Right renal cortex interstitium (tissue), 3 donors: Measurements from ENCODE around the gene METTL25. TPM values are rescaled to one million over a fixed set of nuclear protein-coding genes. Genes with fewer than 3 reads are reported as not detected.
"Not testable (repeated sequence)": the region's sequence is repeated elsewhere in the genome, so short reads cannot be mapped to it uniquely, and the experiment has no call there.

Source experiments
- DNase-seq, 3 donors: peaks; one replicate each; pipeline ENCODE4 v3.0.0-alpha.2; 2013; ENCODE audit warnings: low read depth in 3 of 3, low spot score in 2 of 3
- polyA plus RNA-seq, 3 donors: library from polyadenylated mRNA; unstranded; fragments of 120-200 nt; gene quantifications; one replicate each; pipeline ENCODE4 v1.2.1, GENCODE V29; 2013; ENCODE audit not compliant: insufficient read length in 3 of 3

Gene METTL25, protein sequence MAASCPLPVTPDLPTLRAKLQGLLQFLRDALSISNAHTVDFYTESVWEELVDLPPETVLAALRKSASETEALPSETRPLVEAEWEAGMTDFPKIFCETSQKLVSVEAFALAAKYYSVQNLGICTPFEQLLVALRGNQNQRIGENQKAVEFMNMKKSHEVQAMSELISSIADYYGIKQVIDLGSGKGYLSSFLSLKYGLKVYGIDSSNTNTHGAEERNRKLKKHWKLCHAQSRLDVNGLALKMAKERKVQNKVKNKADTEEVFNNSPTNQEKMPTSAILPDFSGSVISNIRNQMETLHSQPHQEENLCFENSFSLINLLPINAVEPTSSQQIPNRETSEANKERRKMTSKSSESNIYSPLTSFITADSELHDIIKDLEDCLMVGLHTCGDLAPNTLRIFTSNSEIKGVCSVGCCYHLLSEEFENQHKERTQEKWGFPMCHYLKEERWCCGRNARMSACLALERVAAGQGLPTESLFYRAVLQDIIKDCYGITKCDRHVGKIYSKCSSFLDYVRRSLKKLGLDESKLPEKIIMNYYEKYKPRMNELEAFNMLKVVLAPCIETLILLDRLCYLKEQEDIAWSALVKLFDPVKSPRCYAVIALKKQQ
- 10 to 100 TPM; 15.6 to 19.1 (median 17.3) TPM for polyA plus RNA-seq

DNA sequence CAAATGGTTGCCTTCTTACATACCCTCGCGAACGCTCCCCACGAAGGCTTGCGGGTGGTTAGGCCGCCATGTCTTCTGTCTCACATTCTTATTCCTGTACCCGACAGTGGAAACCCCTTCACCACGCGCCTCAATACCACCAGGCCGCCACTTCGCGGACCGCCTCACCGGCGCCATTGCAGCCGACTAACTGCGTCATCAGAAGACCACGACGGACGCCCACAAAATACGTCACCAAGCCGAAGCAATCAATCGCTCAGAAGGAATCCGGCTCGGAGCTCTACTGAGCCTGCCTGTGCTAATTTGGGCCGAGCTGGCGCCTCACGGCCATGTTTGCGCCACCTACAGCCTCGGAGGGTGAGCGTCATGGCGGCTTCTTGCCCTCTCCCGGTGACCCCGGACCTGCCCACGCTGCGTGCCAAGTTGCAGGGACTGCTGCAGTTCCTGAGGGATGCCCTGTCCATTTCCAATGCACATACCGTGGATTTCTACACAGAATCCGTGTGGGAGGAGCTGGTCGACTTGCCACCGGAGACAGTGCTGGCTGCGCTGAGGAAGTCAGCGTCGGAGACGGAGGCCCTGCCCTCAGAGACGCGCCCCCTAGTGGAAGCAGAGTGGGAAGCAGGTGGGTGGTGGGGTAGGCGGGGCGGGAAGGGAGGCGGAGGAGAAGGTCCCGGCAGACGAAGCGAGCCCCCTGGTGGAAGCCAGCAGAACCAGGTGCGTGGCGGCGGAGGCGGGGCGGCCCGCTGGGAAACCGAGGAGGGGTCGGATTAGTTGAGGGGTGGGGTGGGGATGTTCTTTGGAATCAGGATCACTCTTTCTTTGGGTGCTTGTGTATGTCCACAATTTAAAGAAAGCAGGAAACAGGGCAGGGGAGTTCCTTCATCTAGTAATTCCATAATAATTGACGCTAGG lies at the start of gene METTL25, which contains the start of gene CCDC59:
METTL25 (plus strand) TSS at position 330 of the 915 bp plus-strand sequence; CDS start at position 367, 37 bp downstream.
CCDC59 (minus strand) TSS at position 188 of the 915 bp plus-strand sequence; CDS start at position 177, 11 bp downstream.
- peak; percentile 96 to 97 (median 97) for DNase-seq

DNA sequence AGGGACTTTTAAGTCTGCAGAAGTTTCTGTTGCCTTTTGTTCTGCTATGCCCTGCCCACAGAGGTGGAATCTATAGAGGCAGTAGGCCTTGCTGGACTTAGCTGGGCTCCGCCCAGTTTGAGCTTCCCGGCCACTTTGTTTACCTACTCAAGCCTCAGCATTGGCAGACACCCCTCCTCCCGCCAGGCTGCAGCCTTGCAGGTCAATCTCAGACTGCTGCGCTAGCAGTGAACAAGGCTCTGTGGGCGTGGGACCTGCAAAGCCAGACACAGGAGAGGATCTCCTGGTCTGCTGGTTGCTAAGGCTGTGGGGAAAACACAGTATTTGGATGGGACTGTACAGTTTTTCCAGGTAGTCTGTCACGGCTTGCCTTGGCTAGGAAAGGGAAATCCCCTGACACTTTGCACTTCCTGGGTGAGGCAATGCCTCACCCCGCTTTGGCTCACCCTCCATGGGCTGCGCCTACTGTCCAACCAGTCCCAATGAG lies 43.9 kb upstream of the METTL25 start:
- DNase-seq: no peak

DNA sequence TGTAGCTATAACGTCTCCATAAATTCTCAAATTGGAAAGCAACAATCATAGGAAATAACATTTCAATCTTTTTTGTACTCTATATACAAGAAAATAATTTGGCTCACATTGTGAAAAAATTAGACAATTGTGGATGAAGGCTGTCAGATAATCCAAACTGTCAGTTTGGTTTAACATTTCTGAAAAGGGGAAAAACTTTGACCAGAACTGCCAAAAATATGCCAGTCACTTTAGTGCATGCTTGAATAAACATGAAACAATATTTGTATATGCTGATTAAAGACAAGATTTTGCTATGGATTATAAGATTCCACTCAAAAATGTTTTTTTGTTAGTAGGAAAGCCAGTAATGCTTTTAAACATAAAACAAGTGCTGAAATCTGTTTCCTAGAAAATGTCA lies 39.1 kb upstream of the METTL25 start:
- DNase-seq: no peak

DNA sequence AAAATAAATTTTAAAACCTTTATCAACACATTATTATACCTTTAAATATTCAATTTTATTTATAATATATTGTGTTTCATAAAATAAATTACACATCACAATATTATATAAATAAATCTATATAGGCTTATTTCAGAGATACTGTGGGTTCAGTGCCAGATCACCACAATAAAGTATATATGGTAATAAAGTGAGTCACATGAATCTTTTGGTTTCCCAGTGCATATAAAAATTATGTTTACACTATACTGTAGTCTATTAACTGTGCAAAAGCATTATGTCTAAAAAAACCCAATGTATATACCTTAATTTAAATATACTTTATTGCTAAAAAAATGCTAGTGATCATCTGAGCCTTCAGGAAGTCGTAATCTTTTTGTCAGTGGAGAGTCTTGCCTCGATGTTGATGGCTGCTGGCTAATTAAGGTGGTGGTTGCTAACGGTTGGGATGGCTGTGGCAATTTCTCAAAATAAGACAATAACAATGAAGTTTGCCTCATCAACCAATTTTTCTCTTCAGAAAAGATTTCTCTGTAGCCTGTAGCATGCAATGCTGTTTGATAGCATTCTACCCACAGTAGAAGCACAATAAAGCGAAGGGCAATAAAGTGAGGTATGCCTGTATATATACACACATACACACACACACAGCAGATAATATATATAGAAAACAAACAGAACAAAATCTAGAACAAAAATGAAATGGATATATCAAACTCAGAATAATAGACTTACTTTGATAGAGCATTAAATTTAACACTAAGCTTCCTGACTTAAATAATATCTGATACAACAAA lies 32.6 kb upstream of the METTL25 start:
- DNase-seq: no peak

DNA sequence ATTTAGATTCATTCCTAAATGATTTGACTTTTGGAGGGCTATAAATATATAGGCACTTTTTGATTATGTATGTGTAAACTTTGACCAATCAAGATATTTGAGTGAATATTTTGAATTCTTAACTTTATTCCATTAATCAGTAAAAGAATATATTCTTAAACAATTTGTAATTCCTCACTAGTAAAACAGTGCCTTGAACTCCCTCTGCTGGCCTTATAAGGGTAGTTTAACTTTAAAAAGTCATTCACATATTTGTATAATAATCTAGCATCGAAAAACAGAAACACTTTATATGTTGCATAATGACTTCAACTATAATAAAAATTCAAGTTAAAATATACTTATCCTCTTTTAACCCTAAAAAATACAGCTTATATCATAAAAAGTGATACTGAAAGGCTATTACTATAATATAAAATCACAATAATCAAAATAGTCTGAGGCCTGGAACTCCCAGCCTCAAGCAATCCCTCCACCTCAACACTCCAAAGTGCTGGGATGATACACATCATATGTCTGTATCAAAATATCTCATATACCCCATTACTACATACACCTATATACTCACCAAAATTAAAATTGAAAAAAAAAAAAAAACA lies 31.3 kb upstream of the METTL25 start:
- peak in 1 of 3 donors; percentile 3 for DNase-seq

DNA sequence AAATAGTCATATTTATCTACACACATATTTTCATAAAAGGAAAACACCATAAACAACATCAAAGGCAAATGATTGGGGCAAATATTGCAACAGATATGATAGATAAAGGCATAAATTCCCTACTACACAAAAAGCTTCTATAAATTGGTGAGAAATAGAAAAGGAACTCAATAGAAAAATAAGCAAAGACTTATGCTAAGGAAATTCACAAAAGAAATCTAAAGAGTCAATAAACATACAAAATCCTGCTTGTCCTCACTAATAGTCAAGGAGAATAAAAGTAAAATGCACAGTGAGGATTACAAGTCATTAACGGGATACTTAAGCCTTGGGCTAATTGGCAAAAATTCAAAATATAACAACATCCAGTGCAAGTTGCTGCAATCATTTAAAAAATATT lies 30.5 kb upstream of the METTL25 start:
- no peak for DNase-seq

DNA sequence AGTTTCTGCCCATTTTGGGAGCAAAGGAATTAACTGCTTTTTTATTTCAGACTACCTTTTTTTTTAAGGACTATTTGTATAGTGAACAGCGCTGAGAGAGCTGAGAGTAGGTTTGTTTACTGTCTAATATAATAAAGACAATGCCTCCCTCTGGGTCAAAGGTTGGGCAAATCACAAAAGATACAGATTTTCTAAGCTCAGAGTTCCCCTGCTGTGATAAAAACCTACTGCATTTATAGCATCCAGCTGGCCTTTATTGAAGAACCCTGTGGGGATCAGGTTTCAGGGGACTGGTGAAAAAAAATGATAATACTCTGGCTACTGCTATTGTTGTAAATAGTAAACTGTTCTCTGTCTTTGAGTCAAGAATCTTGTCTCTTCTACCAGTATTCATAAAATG lies 28.8 kb upstream of the METTL25 start:
- no peak for DNase-seq

DNA sequence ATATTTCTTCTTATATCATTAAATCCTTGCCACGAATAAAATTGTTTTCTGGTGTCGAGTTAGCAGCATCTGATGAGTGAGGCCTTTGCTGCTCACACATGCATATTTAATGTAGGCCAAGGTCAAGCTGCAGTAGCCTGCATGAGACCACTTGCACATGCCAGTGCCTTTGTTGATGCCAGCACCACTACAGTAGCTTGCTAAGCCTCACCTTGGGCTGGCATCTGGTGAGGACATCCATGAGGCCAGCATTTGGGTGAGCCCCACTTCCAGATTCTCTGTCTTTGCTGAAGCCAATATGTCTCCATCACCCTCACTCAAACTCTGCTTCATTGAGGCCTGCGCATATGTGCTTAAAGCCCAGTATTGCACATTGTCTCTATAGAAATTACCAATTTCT lies 8.2 kb upstream of the METTL25 start:
- DNase-seq: no peak

DNA sequence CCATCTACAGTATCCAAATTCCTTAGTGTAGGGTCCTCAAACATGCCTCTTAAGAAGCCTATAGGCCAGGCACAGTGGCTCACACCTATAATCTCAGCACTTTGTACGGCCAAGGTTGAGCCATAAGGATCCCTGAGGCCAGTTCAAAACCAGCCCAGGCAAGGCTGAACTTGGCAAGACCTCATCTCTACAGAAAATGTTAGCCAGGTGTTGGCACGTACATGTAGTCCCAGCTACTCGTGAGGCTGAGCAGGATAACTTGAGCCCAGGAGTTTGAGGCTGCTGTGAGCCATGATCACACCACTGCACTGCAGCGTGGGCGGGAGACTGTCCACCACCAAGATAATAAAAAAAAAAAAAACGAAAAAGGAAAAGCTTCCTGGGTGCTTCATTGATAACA lies 6.9 kb upstream of the METTL25 start:
- DNase-seq: no peak

DNA sequence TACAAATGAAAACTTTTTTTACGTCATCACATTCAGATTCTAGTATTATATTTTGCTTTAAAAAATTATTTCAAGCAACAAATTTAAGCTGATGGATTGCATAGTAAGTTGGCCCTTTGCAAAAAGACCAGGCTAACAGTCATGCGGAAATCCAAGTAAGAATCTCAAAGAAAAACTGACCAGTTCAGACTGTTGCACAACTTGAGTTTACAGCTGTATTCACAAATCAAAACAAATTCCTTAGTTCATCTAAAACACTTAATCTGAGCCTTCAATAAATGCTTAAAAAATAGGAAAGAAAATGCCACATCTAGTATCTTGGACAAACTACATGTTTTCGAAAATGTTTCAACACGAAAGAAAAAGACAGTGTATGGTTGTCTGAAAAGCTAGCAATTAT lies 989 bp upstream of the METTL25 start:
- no peak for DNase-seq

DNA sequence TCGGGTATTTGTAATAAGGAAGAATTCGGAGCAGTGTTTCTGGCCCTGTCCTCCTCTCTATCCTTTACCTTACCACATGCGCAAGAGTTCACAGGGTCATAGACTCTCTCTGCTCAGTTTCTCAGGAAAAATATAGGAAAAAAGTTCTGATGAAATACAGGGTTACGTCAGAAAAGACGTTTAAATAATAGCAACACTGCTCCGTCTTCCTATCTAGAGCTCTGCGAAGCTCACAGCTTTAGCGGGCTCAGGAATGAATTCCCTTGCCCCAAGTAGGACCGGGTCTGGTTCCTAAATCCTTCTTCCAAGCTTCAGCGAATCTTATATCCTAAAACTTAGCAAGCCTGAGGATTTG lies 507 bp upstream of the METTL25 start:
- peak in 1 of 3 donors; percentile 1 for DNase-seq

DNA sequence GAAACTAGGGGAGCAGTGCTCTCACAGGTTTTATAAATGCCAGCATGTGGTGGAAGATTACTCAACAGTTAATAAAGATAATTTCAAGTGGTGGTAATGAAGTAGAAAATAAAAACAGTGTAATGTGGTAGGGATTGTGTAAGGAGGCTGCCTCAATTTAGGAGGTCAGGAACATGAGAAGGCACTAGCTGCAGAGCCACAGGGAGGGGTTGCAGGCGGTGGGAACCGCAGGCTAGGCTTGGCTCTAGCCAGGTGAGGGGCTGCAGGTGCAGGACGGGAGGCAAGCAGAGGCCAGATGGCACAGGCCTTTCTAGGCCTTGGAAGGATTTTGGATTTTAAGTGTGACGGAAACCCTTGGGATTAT lies 768 bp downstream of the METTL25 start:
- no peak for DNase-seq

DNA sequence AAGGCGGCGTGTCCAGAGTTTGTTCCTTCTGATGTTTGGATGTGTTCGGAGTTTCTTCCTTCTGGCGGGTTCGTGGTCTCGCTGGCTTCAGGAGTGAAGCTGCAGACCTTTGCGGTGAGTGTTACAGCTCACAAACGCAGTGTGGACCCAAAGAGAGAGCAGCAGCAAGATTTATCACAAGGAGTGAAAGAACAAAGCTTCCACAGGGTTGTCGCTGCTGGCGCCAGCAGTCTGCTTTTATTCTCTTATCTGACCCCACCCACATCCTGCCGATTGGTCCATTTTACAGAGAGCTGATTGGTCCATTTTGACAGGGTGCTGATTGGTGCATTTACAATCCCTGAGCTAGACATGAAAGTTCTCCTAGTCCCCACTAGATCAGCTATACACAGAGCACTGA lies 2.5 kb downstream of the METTL25 start:
- not testable (repeated sequence) for DNase-seq

DNA sequence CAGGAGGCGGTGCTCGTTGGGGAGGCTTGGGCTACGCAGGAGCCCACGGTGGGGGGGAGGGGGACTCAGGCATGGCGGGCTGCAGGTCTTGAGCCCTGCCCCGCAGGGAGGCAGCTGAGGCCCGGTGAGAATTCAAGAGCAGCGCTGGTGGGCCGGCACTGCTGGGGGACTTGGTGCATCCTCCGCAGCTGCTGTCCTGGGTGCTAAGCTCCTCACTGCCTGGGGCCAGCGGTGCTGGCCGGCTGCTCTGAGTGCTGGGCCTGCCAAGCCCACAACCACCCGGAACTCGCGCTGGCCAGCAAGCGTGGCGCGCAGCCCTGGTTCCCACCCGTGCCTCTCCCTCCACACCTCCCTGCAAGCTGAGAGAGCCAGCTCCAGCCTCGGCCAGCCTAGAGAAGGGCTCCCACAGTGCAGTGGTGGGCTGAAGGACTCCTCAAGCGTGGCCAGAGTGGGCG lies 3.2 kb downstream of the METTL25 start:
- DNase-seq: no peak

DNA sequence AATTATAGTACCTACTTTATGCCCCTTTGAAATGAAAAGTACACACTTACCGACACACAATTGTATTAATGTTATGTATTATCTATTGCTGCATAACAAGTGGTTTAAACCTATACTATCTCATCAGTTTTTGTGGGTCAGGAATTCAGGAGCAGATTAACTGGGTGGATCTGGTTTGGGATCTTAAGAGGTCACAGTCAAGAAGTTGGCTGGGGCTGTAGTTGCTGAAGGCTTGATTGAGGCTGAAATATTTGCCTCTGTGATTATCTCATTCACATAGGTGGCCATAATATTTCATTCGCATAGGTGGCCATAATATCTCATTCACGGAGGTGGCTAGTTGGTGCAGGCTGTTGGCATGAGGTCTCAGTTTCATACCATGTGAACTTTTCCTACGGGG lies 5.7 kb downstream of the METTL25 start:
- DNase-seq: no peak

DNA sequence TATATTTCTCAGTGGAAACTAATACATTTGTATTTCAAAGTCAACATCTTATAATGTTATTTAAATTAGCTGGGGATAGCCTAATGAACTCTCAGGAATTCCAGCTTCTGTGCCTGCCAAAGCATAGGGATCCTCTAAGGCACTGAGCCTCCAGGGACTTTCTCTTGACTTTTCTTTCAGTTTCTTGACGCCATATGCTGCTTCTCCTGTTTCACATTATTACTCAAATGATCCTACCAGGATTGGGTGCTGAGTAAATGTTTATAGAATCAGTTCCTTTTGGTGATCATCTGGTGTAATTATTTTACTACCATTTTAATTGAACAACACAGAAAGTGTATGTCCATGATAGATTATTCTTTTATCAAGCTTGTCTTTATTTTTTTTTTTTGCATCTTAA lies 7.9 kb downstream of the METTL25 start:
- no peak for DNase-seq

DNA sequence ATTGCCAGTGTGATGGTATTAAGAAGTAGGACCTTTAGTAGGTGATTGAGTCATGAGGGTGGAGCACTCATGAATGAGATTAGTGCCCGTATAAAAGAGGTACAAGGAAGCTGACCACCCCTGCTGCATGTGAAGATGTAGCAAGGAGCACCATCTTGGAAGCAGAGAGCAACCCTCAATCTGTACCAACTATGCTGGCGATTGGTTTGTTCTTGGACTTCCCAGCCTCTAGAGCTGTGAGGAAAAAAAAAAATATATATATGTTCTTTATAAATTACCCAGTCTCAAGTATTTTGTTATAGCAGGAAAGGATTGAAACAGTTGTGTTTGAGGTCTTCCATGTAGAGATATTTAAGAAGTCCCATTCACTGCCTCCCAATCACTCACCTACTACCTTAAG lies 16.9 kb downstream of the METTL25 start:
- no peak for DNase-seq

DNA sequence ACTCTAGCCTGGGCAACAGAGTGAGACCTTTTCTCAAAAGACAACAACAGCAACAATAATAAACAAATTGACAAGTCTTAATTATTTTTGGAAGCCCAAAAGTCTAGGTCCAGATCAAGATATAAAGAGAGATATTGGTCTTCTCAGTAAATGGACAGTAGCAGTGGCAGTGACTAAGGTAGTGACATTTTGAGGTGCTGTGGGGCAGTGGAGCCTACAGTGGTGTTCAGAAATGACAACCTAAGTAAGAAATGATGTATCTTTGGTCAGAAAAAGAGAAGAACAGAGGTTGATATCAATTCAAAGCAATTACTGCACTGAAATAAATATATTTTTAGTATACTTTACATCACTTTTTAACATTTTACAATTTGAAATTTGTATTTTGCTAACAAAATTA lies 20.7 kb downstream of the METTL25 start:
- DNase-seq: no peak

DNA sequence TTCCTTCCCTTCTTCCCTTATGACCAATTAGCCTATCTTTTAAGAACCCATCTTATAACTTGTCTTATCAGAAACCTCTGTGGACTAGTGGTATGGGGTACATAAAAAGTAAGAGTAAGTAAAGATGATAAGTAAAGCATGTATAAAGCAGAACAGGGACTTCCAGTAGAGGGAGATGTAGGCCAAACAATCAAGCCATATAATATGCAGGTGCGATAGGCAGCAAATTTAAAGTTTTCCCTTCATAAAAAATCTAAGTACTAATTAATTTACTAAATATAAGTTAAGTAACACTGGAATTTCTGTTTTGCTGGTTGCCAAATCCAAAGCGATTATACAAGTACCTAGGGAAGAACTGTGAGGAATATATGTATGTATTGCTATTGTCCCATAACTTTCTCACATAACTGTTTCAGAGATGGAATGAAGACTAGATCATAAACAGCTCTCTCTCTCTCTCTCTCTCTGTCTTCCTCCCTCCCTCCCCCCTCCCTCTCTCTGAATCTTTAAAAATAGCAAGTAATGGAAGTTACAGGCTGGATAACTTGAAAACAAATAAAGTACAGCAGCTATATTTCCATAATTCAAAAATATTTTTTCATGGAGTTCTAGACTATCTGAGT lies 25.7 kb downstream of the METTL25 start:
- no peak for DNase-seq
